Measurements from ENCODE around the gene DNAJC5G. TPM values are rescaled to one million over a fixed set of nuclear protein-coding genes. Genes with fewer than 3 reads are reported as not detected.

The DNAJC5G gene
- total and polyA plus RNA-seq, 9 of the 15 experiments (the other 6 are each of a cell fraction or from before 2014, with no cell fraction given) = not detected

- TF ChIP-seq ZNF592 (IDR thresholded peaks at IDR 0.05) (0 out of 2 replicates have a peak, but pooled peaks have one; percentile 17), ZNF586 (CRISPR knock-in tag; conservative IDR thresholded peaks at IDR 0.05) (no peak), SRF (CRISPR knock-in tag; IDR thresholded peaks at IDR 0.05) (peak; percentile 30 to 48; a peak in 1 of 4 replicates), DIDO1 (tag; IDR thresholded peaks at IDR 0.05; ENCODE audit: low read depth) (peak; percentile 32; the same call in 1 of the 2 replicates), ZNF134 (CRISPR knock-in tag; conservative IDR thresholded peaks at IDR 0.05) (no peak), ZMIZ1 (IDR thresholded peaks at IDR 0.05; ENCODE audit: low read depth in 2 of 2, low read length in 2 of 2) (no peak), ZNF12 (CRISPR knock-in tag; IDR thresholded peaks at IDR 0.05) (no peak), SPI1 (IDR thresholded peaks at IDR 0.05; ENCODE audit: borderline replicate concordance, low read depth, low read length) (peak; percentile 62; the same call in 1 of the 2 replicates), E2F1 (CRISPR knock-in tag; IDR thresholded peaks at IDR 0.05) (0 out of 2 replicates have a peak, but pooled peaks have one; percentile 51), ZKSCAN1 (IDR thresholded peaks at IDR 0.05; ENCODE audit: low read depth, low read length) (peak; percentile 47; the same call in 1 of the 2 replicates), SMARCC2 (IDR thresholded peaks at IDR 0.05; ENCODE audit: low read depth) (no peak), TFAM (CRISPR knock-in tag; conservative IDR thresholded peaks at IDR 0.05) (no peak), SNRNP70 (optimal IDR thresholded peaks at IDR 0.05; ENCODE audit: low read depth, low read length) (no peak), ELK1 (CRISPR knock-in tag; IDR thresholded peaks at IDR 0.05) (no peak)
Observed at GRCh38 chr2:27322766-27323595, 47.7 kb downstream of the DNAJC5G start, which contains the start of gene MPV17 (continued).

Measured in K562 (cell line).